ENCODE results near the gene EIF5B. TPM values are rescaled to one million over a fixed set of nuclear protein-coding genes. Genes with fewer than 3 reads are reported as not detected.
"Not testable (repeated sequence)": the region's sequence is repeated elsewhere in the genome, so short reads cannot be mapped to it uniquely, and the experiment has no call there.

The EIF5B gene
- polyA plus RNA-seq (ENCODE audit: low read depth in 6 of 6), result 10 to 100 TPM in 1 of 6 donors, 1 to 10 TPM in 5; 2.6 to 10.2 (median 4.1) TPM

DNA sequence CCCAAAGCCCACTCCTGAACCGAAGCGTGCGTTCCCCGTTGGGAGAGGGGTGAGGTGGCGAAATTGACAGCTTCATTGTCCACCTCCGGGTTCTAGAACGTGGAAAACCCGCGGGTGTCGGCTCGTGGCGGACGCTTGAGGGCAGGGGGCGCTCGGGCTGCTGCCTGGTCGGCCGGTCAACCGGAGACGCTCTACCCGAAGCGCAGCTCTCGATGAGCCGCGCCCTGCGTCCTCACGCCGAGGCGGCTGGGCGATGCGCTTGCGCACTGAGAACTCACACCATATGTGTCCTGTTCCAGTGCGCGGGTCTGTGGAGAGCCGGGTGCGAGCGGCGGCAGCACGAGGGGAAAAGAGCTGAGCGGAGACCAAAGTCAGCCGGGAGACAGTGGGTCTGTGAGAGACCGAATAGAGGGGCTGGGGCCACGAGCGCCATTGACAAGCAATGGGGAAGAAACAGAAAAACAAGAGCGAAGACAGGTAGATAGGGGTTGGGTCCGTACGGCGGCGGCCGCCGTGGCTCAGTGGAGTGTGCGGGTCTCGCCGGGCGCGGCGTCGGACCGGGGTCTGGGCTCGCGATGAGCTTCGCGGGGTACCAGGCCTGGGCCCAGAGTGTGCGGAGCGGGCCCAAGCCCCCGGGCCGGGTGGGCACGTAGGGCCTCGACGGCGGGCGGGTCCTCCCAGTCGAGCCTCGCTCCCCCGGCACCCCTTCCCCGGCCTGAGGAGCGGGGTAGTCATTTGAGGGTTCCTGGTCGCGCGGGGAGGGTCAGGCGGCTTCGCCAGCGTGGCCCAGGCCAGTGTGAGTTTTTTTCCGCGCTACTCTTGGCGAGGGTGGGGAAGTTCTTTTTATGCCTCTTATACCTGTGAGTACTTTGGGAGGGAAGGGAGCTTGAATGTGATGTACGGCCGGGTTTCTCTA lies at the start of gene EIF5B:
TSS of gene EIF5B (plus strand) at position 277 of the 916 bp plus-strand sequence. CDS start at position 443, 166 bp downstream.
- peak; percentile 92 for DNase-seq
- Mint-ChIP-seq H3K4me1 (peaks cover 14 to 33% (median 25%) of the 10 kb centered on the region in 3 donors), H3K4me3 (no peak within 1 kb of the TSS), H3K27ac (no peak within 1 kb of the TSS), H3K27me3 (no peaks in the 10 kb centered on the region), H3K36me3 (peaks cover 0 to 4% of the 10 kb centered on the region in 2 donors), H3K9me3 (no peaks in the 10 kb centered on the region)
- ATAC-seq (ENCODE audit: low read depth in 2 of 2), result peak; percentile 68 to 69

GRCh38 chr2:99297994-99298393 lies 39.2 kb upstream of the EIF5B start:
- no peaks in the 10 kb centered on the region for H3K4me1 Mint-ChIP-seq
- DNase-seq, result no peak
- H3K27me3 Mint-ChIP-seq, result no peaks in the 10 kb centered on the region
- H3K27ac Mint-ChIP-seq, result no peak overlapping the region
- no peak for ATAC-seq (ENCODE audit: low read depth in 2 of 2)
- no peak overlapping the region for H3K4me3 Mint-ChIP-seq
- H3K36me3 Mint-ChIP-seq, result peaks cover 8 to 17% of the 10 kb centered on the region in 2 donors
- H3K9me3 Mint-ChIP-seq, result peaks cover 0 to 7% (median 0%) of the 10 kb centered on the region in 7 donors

- peaks cover 18 to 21% of the 10 kb centered on the region in 2 donors for H3K36me3 Mint-ChIP-seq
- no peaks in the 10 kb centered on the region for H3K27me3 Mint-ChIP-seq
- DNase-seq (no peak), ATAC-seq (ENCODE audit: low read depth in 2 of 2) (no peak)
- no peaks in the 10 kb centered on the region for H3K4me1 Mint-ChIP-seq
- H3K9me3 Mint-ChIP-seq, result peaks cover 0 to 7% (median 0%) of the 10 kb centered on the region in 7 donors
- H3K27ac Mint-ChIP-seq, result no peak overlapping the region
- H3K4me3 Mint-ChIP-seq, result no peak overlapping the region
Measured at GRCh38 chr2:99299580-99299979, 37.6 kb upstream of the EIF5B start.

- not testable (repeated sequence) for H3K4me3 Mint-ChIP-seq; DNase-seq; H3K27me3 Mint-ChIP-seq; H3K4me1 Mint-ChIP-seq; H3K9me3 Mint-ChIP-seq; H3K27ac Mint-ChIP-seq; ATAC-seq (ENCODE audit: low read depth in 2 of 2)
- peaks cover 12 to 22% of the 10 kb centered on the region in 2 donors for H3K36me3 Mint-ChIP-seq
Measured at GRCh38 chr2:99301097-99301496, 36.1 kb upstream of the EIF5B start, which contains the start of gene LYG1. LYG1 (minus strand) TSS chr2:99301197; CDS start chr2:99295670, 5,527 bp downstream.

- DNase-seq, result no peak
- no peaks in the 10 kb centered on the region for H3K4me1 Mint-ChIP-seq
- H3K27me3 Mint-ChIP-seq, result no peaks in the 10 kb centered on the region
- peaks cover 18 to 27% of the 10 kb centered on the region in 2 donors for H3K36me3 Mint-ChIP-seq
- H3K27ac Mint-ChIP-seq, result no peak overlapping the region
- ATAC-seq (ENCODE audit: low read depth in 2 of 2), result no peak
- no peak overlapping the region for H3K4me3 Mint-ChIP-seq
- peaks cover 0 to 7% (median 4%) of the 10 kb centered on the region in 7 donors for H3K9me3 Mint-ChIP-seq
Measured at GRCh38 chr2:99317161-99317872, 19.9 kb upstream of the EIF5B start.

DNA sequence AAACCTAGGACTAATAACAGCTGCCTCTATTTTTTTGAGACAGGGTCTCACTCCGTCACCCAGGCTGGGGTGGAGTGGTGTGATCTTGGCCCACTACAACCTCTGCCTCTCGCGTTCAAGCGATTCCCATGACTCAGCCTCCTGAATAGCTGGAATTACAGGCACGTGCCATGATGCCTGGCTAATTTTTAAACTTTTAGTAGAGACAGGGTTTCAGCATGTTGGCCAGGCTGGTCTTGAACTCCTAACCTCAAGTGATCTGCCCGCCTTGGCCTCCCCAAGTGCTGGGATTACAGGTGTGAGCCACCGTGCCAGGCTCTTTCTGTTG lies 19.4 kb upstream of the EIF5B start:
- not testable (repeated sequence) for H3K4me3 Mint-ChIP-seq; ATAC-seq (ENCODE audit: low read depth in 2 of 2); H3K9me3 Mint-ChIP-seq; DNase-seq; H3K27ac Mint-ChIP-seq; H3K4me1 Mint-ChIP-seq; H3K27me3 Mint-ChIP-seq
- H3K36me3 Mint-ChIP-seq, result peaks cover 18 to 27% of the 10 kb centered on the region in 2 donors

DNA sequence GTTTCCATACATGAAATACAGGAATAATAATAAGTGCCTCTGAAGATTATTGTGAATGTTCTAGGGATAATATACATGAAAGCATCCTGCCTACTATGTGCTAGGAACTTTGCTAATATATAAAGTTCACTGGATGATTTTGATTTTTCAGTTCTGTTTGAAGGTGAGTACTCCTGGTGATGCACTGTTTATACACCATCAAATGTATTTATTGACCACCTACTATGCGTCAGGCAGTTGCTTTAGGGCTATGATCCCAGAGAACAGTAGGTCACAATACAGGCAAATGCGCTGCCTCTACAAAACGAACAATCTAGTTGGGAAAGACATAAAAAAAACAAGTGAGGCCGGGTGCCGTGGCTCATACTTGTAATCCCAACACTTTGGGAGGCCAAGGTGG lies 11.8 kb upstream of the EIF5B start:
- H3K27me3 Mint-ChIP-seq, result no peaks in the 10 kb centered on the region
- no peak for ATAC-seq (ENCODE audit: low read depth in 2 of 2)
- H3K36me3 Mint-ChIP-seq, result peaks cover 11 to 18% of the 10 kb centered on the region in 2 donors

GRCh38 chr2:99335911-99336803 lies 1.0 kb upstream of the EIF5B start, which contains the start of gene TXNDC9:
TXNDC9 (minus strand) TSS chr2:99336333; CDS start chr2:99333210, 3,123 bp downstream.
- H3K9me3 Mint-ChIP-seq, result no peaks in the 10 kb centered on the region
- no peak within 1 kb of the TSS for H3K4me3 Mint-ChIP-seq
- no peaks in the 10 kb centered on the region for H3K27me3 Mint-ChIP-seq
- peaks cover 14 to 29% (median 16%) of the 10 kb centered on the region in 3 donors for H3K4me1 Mint-ChIP-seq
- no peak within 1 kb of the TSS for H3K27ac Mint-ChIP-seq
- DNase-seq, result peak; percentile 98
- peaks cover 0 to 5% of the 10 kb centered on the region in 2 donors for H3K36me3 Mint-ChIP-seq
- peak; percentile 75 for ATAC-seq (ENCODE audit: low read depth in 2 of 2)

More for the DNA sequence above, 11.8 kb upstream of the EIF5B start:
- Mint-ChIP-seq H3K9me3 (no peaks in the 10 kb centered on the region), H3K4me3 (no peak overlapping the region), H3K27ac (peak overlapping the region in 1 of 6 donors; percentile 69), H3K4me1 (peaks cover 4 to 7% (median 6%) of the 10 kb centered on the region in 3 donors)
- DNase-seq, result no peak

DNA sequence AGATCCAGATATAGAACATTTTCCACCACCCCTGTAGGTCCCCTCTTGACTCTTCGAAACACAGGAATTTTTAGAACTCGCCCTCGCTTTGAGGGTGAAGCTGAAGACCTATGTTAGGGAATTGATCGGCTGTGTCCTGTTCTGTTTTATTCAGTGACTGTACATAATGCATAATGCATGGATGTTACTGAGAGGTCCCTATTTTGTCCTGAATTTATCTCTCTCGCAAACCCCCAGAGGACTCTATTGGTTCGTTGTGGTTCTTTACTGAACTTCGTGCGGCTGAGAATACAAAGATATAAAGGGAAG lies 431 bp upstream of the EIF5B start:
- DNase-seq (no peak), ATAC-seq (ENCODE audit: low read depth in 2 of 2) (peak; percentile 1 to 2)
- Mint-ChIP-seq H3K4me3 (no peak overlapping the region), H3K4me1 (peaks cover 14 to 30% (median 22%) of the 10 kb centered on the region in 3 donors), H3K27ac (no peak overlapping the region), H3K27me3 (no peaks in the 10 kb centered on the region), H3K9me3 (no peaks in the 10 kb centered on the region), H3K36me3 (peaks cover 0 to 5% of the 10 kb centered on the region in 2 donors)

DNA sequence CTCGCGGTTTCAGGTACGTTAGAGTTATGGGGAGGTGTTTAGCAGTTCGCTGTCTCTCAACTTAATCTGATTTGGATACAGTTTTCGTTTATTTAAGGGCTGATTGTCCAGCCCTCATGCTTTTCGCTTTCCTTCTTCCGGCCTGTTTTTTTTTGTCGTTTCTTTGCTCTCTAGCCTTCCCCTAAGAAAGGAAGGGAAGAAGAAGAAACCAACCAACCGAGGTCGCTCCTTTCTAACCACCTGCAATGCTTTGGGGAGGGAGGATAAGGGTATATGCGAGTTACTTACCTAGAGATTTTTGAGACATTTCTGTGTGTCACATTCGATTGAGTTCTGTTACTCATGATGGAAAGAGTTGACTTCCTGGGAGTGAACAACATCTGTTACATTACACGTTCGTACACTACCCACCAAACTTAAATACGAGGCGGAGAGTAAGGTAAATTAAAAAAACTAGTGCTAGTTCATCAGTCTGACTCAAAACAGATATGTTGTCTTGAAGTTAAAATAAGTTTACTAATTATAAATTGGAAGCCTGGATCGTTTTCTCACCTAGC lies 918 bp downstream of the EIF5B start:
- H3K4me3 Mint-ChIP-seq, result no peak overlapping the region
- H3K9me3 Mint-ChIP-seq, result no peaks in the 10 kb centered on the region
- ATAC-seq (ENCODE audit: low read depth in 2 of 2), result no peak
- peaks cover 17 to 35% (median 30%) of the 10 kb centered on the region in 3 donors for H3K4me1 Mint-ChIP-seq
- no peak overlapping the region for H3K27ac Mint-ChIP-seq
- no peak for DNase-seq
- H3K36me3 Mint-ChIP-seq, result no peaks in the 10 kb centered on the region
- no peaks in the 10 kb centered on the region for H3K27me3 Mint-ChIP-seq

DNA sequence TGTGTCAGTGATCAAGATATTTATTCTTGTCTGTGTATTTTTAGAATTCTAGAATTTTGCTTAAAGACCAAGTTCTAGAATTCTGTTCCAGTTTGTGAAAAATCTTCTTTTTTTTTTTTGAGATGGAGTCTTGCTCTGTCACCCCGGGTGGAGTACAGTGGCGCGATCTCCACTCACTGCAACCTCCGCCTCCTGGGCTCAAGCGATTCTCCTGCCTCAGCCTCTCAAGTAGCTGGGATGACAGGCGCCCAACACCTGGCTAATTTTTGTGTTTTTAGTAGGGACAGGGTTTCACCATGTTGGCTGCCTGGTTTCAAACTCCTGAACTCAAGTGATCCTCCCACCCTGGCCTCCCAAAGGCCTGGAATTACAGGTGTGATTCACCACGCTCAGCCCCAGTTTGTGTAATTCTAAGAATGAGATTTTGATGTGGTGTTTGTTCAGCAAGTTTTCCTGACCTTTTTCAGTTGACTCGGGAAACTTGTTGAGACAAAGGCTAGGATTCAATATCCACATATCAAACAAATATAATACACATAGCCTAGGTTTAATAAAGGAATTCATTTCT lies 3.6 kb downstream of the EIF5B start:
- no peak for DNase-seq
- H3K9me3 Mint-ChIP-seq, result no peaks in the 10 kb centered on the region
- no peak for ATAC-seq (ENCODE audit: low read depth in 2 of 2)
- H3K27me3 Mint-ChIP-seq, result no peaks in the 10 kb centered on the region
- H3K4me3 Mint-ChIP-seq, result no peak overlapping the region
- no peak overlapping the region for H3K27ac Mint-ChIP-seq
- peaks cover 22 to 29% (median 28%) of the 10 kb centered on the region in 3 donors for H3K4me1 Mint-ChIP-seq
- H3K36me3 Mint-ChIP-seq, result no peaks in the 10 kb centered on the region

DNA sequence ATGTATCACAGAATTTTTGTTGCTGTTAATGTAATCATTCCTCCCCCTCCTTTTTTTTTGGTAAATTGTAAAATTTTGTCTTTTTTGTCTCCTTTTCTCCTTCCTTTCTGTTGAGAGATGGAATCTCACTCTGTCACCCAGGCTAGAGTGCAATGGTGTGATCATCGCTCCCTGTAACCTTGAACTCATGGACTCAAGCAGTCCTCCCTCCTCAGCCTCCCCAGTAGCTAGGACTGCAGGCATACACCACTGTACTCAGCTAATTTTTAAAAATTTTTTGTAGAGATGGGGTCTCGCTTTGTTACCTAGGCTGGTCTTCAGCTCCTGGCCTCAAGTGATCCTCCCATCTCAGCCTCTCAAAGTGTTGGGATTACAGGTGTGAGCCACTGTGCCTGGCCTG lies 5.3 kb downstream of the EIF5B start:
- Mint-ChIP-seq H3K4me1 (peaks cover 26 to 36% (median 35%) of the 10 kb centered on the region in 3 donors), H3K27me3 (no peaks in the 10 kb centered on the region), H3K27ac (peak overlapping the region in 3 of 6 donors; percentile 57 to 62 (median 60)), H3K4me3 (no peak overlapping the region), H3K9me3 (no peaks in the 10 kb centered on the region), H3K36me3 (no peaks in the 10 kb centered on the region)
- ATAC-seq (ENCODE audit: low read depth in 2 of 2) (no peak), DNase-seq (no peak)
